Sigmoid colon (tissue), 7 donors: ENCODE measurements around the gene MBP. TPM values are rescaled to one million over a fixed set of nuclear protein-coding genes. Genes with fewer than 3 reads are reported as not detected.

Experiments
- DNase-seq: peaks from one replicate; pipeline ENCODE4 v3.0.0-alpha.2; 2019
- H3K27ac ChIP-seq, 4 donors: fragments of 200-600 bp; sonication (generic); one replicate each; pipeline ENCODE4 v1.5.1; 2016 to 2019; ENCODE audit warnings: mild to moderate bottlenecking in 1 of 4
- H3K27me3 ChIP-seq, 3 donors: fragments of 200-600 bp; sonication (generic); one replicate each; pipeline ENCODE4 v1.5.1; 2019; ENCODE audit warnings: mild to moderate bottlenecking in 1 of 3
- H3K36me3 ChIP-seq, 4 donors: fragments of 200-600 bp; sonication (generic); one replicate each; pipeline ENCODE4 v1.5.1; 2016 to 2019
- H3K4me1 ChIP-seq, 4 donors: fragments of 200-600 bp; sonication (generic); one replicate each; pipeline ENCODE4 v1.5.1; 2017 to 2019
- H3K4me3 ChIP-seq, 4 donors: fragments of 200-600 bp; sonication (generic); one replicate each; pipeline ENCODE4 v1.5.1; 2017 to 2019; ENCODE audit warnings: mild to moderate bottlenecking in 2 of 4, moderate library complexity in 1 of 4
- H3K9me3 ChIP-seq, 4 donors: fragments of 200-600 bp in 3 of 4; sonication (generic) in 3 of 4; one replicate each; pipeline versions ENCODE4 v1.5.1 to v1.6.1; 2013 to 2019
- EP300 ChIP-seq, 4 donors: sonication (generic); formaldehyde crosslinking; IDR thresholded peaks; one replicate each; pipeline ENCODE4 v1.6.1; 2017; ENCODE audit warnings: antibody characterized with exemption in 4 of 4
- POLR2A ChIP-seq, 2 donors: fragments of 450-650 bp; IDR thresholded peaks; one replicate each; pipeline ENCODE4 v1.6.1; 2016; ENCODE audit warnings: antibody characterized with exemption in 2 of 2, mild to moderate bottlenecking in 2 of 2, moderate library complexity in 2 of 2
- POLR2AphosphoS5 ChIP-seq, 4 donors: sonication (generic); formaldehyde crosslinking; IDR thresholded peaks; one replicate each; pipeline ENCODE4 v1.6.1; 2017; ENCODE audit warnings: antibody characterized with exemption in 4 of 4
- WGBS, 2 donors: extraction: QIAGEN DNeasy Blood & Tissue Kit; methylation state at CpG; one replicate each; pipeline ENCODE4 v1.1.7; 2013; 5-methylcytosine and 5-hydroxymethylcytosine counted together
- intact Hi-C: fragments of 100-400 bp; cut with DNase I; formaldehyde crosslinking; loops from one replicate; pipeline ENCODE4 v1.15.1; 2023
- polyA plus RNA-seq, 3 donors: library from polyadenylated mRNA; stranded (reverse); fragments of 200-250 nt; gene quantifications; one replicate each; pipeline ENCODE4 v1.2.3, GENCODE V29; 2013
- total RNA-seq, 4 donors: library from RNA; depleted of rRNA; stranded (reverse); fragments of >200 nt; gene quantifications; one replicate each; pipeline ENCODE4 v1.1.0, GENCODE V29; 2016
- TF ChIP-seq, protein P1 (sequence below), 4 experiments: fragments of 450-650 bp in 3 of 4; fragments of 200-600 bp in 1 of 4; IDR thresholded peaks; one replicate each; pipeline ENCODE4 v1.5.1; 2016 to 2019; ENCODE audit warnings: antibody characterized with exemption in 4 of 4, mild to moderate bottlenecking in 3 of 4, moderate library complexity in 2 of 4
- donor health status: healthy with polysubstance abuse.
- donor health status: Bipolar disorder and iron deficiency.
- donor health status: healthy.

The MBP gene
- total and polyA plus RNA-seq, 7 donors, result 18.3 to 30.7 (median 24.0) TPM

- intact Hi-C loops, result no loop called here
- 67 to 75% methylated on average over 12 of the region's 12 CpGs for WGBS, 2 donors
- no peak overlapping the region for H3K4me3 ChIP-seq
- no peak for DNase-seq
- no peaks in the 10 kb centered on the region for H3K27me3 ChIP-seq
- TF ChIP-seq POLR2AphosphoS5 (IDR thresholded peaks at IDR 0.05) (no peak), EP300 (IDR thresholded peaks at IDR 0.05) (no peak), POLR2A (IDR thresholded peaks at IDR 0.05) (no peak)
- TF ChIP-seq, protein P1, sequence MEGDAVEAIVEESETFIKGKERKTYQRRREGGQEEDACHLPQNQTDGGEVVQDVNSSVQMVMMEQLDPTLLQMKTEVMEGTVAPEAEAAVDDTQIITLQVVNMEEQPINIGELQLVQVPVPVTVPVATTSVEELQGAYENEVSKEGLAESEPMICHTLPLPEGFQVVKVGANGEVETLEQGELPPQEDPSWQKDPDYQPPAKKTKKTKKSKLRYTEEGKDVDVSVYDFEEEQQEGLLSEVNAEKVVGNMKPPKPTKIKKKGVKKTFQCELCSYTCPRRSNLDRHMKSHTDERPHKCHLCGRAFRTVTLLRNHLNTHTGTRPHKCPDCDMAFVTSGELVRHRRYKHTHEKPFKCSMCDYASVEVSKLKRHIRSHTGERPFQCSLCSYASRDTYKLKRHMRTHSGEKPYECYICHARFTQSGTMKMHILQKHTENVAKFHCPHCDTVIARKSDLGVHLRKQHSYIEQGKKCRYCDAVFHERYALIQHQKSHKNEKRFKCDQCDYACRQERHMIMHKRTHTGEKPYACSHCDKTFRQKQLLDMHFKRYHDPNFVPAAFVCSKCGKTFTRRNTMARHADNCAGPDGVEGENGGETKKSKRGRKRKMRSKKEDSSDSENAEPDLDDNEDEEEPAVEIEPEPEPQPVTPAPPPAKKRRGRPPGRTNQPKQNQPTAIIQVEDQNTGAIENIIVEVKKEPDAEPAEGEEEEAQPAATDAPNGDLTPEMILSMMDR (IDR thresholded peaks at IDR 0.05), result no peak
- H3K36me3 ChIP-seq, result no peaks in the 10 kb centered on the region
- H3K27ac ChIP-seq, result no peak overlapping the region
- no peaks in the 10 kb centered on the region for H3K9me3 ChIP-seq
- H3K4me1 ChIP-seq, result peaks cover 0 to 8% (median 0%) of the 10 kb centered on the region in 4 donors
Observed at GRCh38 chr18:77035380-77036187, 97.0 kb downstream of the MBP start.

GRCh38 chr18:77033575-77033974 lies 99.0 kb downstream of the MBP start:
- 98% methylated on average over 3 of the region's 3 CpGs for WGBS, 2 donors
- intact Hi-C loops, result no loop called here
- H3K4me3 ChIP-seq, result no peak overlapping the region
- H3K27ac ChIP-seq, result no peak overlapping the region
- DNase-seq, result no peak
- no peaks in the 10 kb centered on the region for H3K9me3 ChIP-seq
- TF ChIP-seq EP300 (IDR thresholded peaks at IDR 0.05) (no peak), POLR2A (IDR thresholded peaks at IDR 0.05) (no peak), POLR2AphosphoS5 (IDR thresholded peaks at IDR 0.05) (no peak)
- TF ChIP-seq, protein P1 (IDR thresholded peaks at IDR 0.05), result no peak
- peaks cover 0 to 8% (median 0%) of the 10 kb centered on the region in 4 donors for H3K4me1 ChIP-seq
- H3K36me3 ChIP-seq, result no peaks in the 10 kb centered on the region
- no peaks in the 10 kb centered on the region for H3K27me3 ChIP-seq

- Histone ChIP-seq H3K27ac (no peak overlapping the region), H3K4me1 (peaks cover 0 to 8% (median 0%) of the 10 kb centered on the region in 4 donors), H3K9me3 (no peaks in the 10 kb centered on the region), H3K36me3 (no peaks in the 10 kb centered on the region), H3K4me3 (no peak overlapping the region), H3K27me3 (no peaks in the 10 kb centered on the region)
- 71 to 85% methylated on average over 19 of the region's 19 CpGs for WGBS, 2 donors
- intact Hi-C loops, result no loop called here
- no peak for DNase-seq
- TF ChIP-seq POLR2AphosphoS5 (IDR thresholded peaks at IDR 0.05) (no peak), POLR2A (IDR thresholded peaks at IDR 0.05) (no peak), EP300 (IDR thresholded peaks at IDR 0.05) (no peak)
- TF ChIP-seq, protein P1 (IDR thresholded peaks at IDR 0.05), result no peak
Observed at GRCh38 chr18:77032181-77032701, 100.3 kb downstream of the MBP start.

DNA sequence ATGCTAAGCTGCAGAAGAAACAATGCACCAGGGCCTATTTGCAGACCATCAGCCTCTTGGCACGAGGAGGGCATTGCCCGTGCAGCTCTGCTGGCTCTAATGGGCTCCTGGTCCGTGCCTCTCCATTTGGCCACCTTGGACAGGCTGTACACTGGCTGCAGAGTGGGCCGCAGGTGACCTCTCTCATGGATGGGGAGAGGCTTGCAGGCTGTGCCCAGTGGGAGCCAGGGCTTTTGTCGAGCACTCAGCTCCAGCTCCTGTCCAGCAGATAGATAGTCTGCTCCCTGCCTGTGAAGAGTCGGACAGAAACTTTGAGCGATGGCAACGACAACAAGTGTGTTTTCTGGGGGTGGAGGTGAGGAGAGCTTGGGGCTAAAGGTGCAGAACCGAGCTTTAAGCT lies 100.9 kb downstream of the MBP start:
- Histone ChIP-seq H3K27ac (no peak overlapping the region), H3K27me3 (no peaks in the 10 kb centered on the region), H3K4me1 (peaks cover 0 to 8% (median 0%) of the 10 kb centered on the region in 4 donors), H3K4me3 (no peak overlapping the region), H3K9me3 (no peaks in the 10 kb centered on the region), H3K36me3 (no peaks in the 10 kb centered on the region)
- no peak for DNase-seq
- no peak for TF ChIP-seq POLR2AphosphoS5 (IDR thresholded peaks at IDR 0.05)
- TF ChIP-seq, protein P1 (IDR thresholded peaks at IDR 0.05), result no peak
- WGBS, 2 donors, result 95 to 96% methylated on average over 9 of the region's 9 CpGs
- intact Hi-C loops, result no loop called here
